SHP77 treated with DMSO at 0.1 percent for 48 hours (cell line): ENCODE measurements around the gene TMEM42.
A peak's percentile ranks its signal among the peaks of the same experiment; 100 is the strongest.

Experiments used
- DNase-seq: peaks from one replicate; lab custom pipeline; 2025; lab: John Stamatoyannopoulos, UW

Gene TMEM42

GRCh38 chr3:44874308-44874707 is 12.6 kb downstream of the TMEM42 start, which contains the start of gene TGM4:
TGM4 (plus strand) TSS chr3:44874608; CDS start chr3:44874679, 71 bp downstream.
- no peak for DNase-seq

- DNase-seq, result no peak
Measured at GRCh38 chr3:44875596-44875995, 13.9 kb downstream of the TMEM42 start.

- DNase-seq, result no peak
Measured at GRCh38 chr3:44877333-44877732, 15.6 kb downstream of the TMEM42 start.

GRCh38 chr3:44880284-44880683 is 18.6 kb downstream of the TMEM42 start:
- no peak for DNase-seq

- DNase-seq, result no peak
Measured at GRCh38 chr3:44883213-44883955, 21.7 kb downstream of the TMEM42 start.

- DNase-seq, result no peak
Measured at GRCh38 chr3:44883999-44884431, 22.3 kb downstream of the TMEM42 start.

- no peak for DNase-seq
Measured at GRCh38 chr3:44885618-44886017, 23.9 kb downstream of the TMEM42 start.

GRCh38 chr3:44886561-44886960 is 24.8 kb downstream of the TMEM42 start:
- DNase-seq, result peak; percentile 34

GRCh38 chr3:44887101-44887500 is 25.4 kb downstream of the TMEM42 start:
- no peak for DNase-seq

GRCh38 chr3:44890258-44890657 is 28.5 kb downstream of the TMEM42 start:
- DNase-seq, result no peak

GRCh38 chr3:44890852-44891251 is 29.1 kb downstream of the TMEM42 start:
- no peak for DNase-seq

- no peak for DNase-seq
Measured at GRCh38 chr3:44892689-44893088, 31.0 kb downstream of the TMEM42 start.

- DNase-seq, result no peak
Measured at GRCh38 chr3:44893097-44893496, 31.4 kb downstream of the TMEM42 start.

GRCh38 chr3:44894485-44894884 is 32.8 kb downstream of the TMEM42 start:
- no peak for DNase-seq

- DNase-seq, result no peak
Measured at GRCh38 chr3:44896440-44896839, 34.7 kb downstream of the TMEM42 start.

- DNase-seq, result no peak
Measured at GRCh38 chr3:44899683-44900367, 38.1 kb downstream of the TMEM42 start.

GRCh38 chr3:44902628-44903027 is 40.9 kb downstream of the TMEM42 start:
- no peak for DNase-seq

- no peak for DNase-seq
Measured at GRCh38 chr3:44903314-44903713, 41.6 kb downstream of the TMEM42 start.

GRCh38 chr3:44903751-44904150 is 42.0 kb downstream of the TMEM42 start:
- DNase-seq, result no peak

- no peak for DNase-seq
Measured at GRCh38 chr3:44905446-44906157, 43.9 kb downstream of the TMEM42 start.

- no peak for DNase-seq
Measured at GRCh38 chr3:44906997-44907396, 45.3 kb downstream of the TMEM42 start.

- DNase-seq, result no peak
Measured at GRCh38 chr3:44907612-44908011, 45.9 kb downstream of the TMEM42 start.

- DNase-seq, result no peak
Measured at GRCh38 chr3:44909063-44909462, 47.4 kb downstream of the TMEM42 start.
